Stimulated activated CD4-positive, alpha-beta T cell treated with anti-CD3 and anti-CD28 coated beads, Interleukin-4, amount 100 ng/mL, for 1 hour (primary cell): ENCODE data around the gene CAMK1D.
"Not testable (repeated sequence)": the region's sequence is repeated elsewhere in the genome, so short reads cannot be mapped to it uniquely, and the experiment has no call there.

Source experiments
- DNase-seq: peaks from one replicate; pipeline ENCODE4 v3.0.0-alpha.2; 2020

The CAMK1D gene

GRCh38 chr10:12735843-12736462 is 386.6 kb downstream of the CAMK1D start:
- no peak for DNase-seq

DNA sequence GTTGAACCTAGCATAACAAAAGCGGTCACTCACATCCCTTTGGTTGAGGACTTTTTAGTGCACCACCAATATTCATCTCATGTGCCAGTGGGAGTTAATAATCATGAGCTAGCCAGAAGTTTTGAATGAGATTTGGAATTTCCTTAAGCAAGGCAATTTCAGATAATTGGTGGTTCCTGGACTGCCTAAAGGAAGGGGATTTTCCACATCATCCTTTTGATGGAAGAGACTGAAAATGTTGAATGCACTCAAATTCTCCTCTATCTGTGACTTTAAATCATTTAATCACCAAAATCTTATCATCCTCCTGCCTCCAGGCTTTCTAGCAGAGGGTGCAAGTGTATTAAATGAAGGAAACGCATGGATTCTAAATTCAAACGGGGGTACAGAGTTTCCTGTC is 391.5 kb downstream of the CAMK1D start:
- DNase-seq: no peak

- DNase-seq: no peak
Measured at GRCh38 chr10:12741360-12741804, 392.0 kb downstream of the CAMK1D start.

DNA sequence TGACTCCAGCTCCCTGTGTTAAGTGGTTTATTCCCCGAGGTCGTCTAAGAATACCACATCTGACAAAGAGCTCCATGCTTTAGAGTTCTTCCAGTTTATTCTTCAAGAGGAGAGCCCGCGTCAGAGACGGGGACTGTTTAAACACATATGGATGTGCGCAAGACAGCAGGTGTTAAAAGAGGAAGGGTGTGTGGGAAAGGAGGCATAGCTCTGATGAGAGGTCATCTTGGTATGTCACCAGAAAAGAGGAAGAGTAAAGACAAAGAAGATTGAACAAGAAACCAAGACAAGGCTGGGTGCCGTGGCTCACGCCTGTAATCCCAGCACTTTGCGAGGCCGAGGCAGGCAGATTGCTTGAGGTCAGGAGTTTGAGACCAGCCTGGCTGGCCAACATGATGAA is 393.4 kb downstream of the CAMK1D start:
- DNase-seq: no peak

GRCh38 chr10:12743466-12743865 is 394.1 kb downstream of the CAMK1D start:
- DNase-seq: not testable (repeated sequence)

DNA sequence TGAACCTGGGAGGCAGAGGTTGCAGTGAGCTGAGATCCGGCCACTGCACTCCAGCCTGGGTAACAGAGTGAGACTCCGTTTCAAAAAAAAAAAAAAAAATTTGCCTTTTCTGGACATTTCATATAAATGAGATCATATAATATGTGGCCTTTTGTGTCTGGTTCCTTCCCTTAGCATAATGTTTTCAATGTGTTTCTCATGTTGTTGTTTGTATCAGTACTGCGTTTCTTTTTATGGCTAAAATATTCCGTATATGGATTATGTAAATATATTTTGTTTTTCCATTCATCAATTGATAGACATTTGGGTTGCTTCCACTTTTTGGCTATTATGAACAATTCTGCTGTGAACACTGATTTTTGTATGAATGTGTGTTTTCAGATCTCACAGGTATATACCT is 394.6 kb downstream of the CAMK1D start:
- no peak for DNase-seq

DNA sequence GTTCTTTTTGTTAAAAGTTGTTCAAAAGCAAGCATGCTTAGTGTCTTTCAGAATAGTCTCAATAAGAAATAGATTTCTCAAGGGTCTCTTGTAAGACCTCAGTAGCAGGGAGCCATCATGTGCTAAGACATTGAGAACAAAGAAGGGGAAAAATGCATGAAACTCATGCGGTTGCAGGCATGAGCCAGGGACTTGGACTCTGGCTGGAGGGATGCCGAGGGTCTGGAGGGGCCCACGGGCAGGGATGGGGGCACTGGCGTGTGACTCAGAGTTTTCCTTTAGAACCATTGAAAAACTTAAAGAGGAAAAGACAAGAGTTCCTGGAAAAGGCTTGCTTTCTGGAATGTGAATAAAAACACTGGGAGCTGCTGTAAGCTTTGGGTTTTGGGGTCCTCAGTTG is 398.8 kb downstream of the CAMK1D start:
- DNase-seq: no peak

GRCh38 chr10:12749760-12750478 is 400.6 kb downstream of the CAMK1D start:
- DNase-seq: no peak

DNA sequence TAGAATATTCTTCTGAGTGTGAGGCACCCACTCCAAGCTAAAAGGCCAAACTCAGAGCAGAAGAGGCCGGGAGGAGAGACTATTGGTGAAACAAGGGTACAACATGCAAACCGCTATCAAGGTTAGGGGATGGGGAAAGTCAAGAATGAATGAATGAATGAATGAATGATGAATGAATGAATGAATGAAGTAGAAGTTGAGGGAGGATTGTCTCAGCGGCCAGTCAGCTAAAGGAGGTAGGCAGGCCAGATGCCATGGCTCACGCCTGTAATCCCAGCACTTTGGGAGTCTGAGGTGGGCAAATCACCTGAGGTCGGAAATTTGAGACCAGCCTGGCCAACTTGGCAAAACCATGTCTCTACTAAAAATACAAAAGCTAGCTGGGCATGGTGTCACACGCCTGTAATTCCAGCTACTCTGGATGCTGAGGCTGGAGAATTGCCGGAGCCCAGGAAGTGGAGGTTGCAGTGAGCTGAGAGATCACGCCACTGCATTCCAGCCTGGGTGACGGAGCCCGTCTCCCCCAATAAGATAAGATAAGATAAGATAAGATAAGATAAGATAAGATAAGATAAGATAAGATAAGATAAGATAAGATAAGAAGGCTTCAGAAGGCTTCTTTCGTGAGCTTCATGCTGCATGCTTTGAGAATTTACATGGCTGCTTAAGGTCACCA is 401.3 kb downstream of the CAMK1D start:
- no peak for DNase-seq

GRCh38 chr10:12755075-12755474 is 405.7 kb downstream of the CAMK1D start:
- DNase-seq: no peak

GRCh38 chr10:12757351-12757750 is 408.0 kb downstream of the CAMK1D start:
- no peak for DNase-seq

- no peak for DNase-seq
Measured at GRCh38 chr10:12758271-12758670, 408.9 kb downstream of the CAMK1D start.

DNA sequence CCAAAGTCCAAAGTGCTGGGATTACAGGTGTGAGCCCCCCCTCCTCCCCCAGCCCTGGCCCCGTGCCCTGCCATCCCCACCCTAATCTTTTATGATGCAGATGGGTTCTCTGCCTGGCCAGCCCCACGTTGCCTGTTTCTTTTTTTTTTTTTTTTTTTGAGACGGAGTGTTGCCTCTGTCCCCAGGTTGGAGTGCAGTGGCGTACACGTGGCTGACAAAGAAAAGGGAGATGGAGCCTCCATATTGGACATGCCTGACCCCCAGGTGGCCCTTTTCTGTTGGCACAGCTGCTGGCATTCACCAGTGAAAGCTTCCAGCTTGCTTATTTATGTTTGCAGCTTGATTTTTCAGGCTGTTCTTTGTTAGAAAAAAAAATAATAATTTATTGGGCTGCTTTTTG is 416.9 kb downstream of the CAMK1D start:
- no peak for DNase-seq

DNA sequence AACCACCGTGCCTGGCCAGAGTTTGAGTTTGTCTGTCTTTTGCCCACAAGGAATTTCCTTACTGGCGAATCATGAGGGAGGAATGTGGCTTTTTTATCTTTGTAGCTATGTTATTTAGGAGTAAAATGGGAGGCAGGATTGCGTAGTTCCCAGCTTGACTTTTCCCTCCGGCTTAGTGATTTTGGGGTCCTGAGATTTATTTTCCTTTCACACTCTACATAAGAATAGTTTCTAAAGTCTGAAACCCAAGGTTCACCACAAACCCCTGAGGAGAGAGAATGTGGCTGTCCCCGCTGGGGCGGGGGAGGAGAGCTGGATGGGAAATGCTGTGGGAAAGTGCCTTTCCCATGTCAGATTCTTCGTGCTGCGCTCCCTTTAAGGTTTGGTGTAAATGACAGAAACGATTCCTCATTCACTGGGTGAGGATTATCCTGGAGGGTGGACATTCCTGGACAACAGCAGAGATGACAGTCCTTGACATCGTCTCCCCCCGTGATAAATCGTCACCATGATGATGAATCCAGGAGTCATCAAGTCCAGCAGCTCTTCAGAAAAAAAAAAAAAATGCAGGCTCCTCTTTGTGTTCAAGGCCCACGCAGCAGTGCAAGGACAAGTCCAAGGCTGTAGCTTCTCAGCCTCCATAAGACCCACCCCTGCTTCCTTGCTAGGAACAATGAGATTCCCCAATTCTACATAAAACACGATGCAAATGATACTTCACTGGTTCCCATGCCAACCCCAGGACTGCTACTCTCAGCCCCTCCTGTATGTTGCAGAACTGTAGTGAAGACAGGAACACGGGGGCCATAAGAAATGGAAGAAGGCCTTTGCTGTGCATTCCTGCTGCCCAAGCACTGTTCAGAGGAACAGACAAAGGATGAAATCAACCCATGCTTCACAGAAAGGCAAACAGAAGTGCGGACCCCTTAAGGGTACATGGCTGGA is 419.1 kb downstream of the CAMK1D start:
- no peak for DNase-seq

DNA sequence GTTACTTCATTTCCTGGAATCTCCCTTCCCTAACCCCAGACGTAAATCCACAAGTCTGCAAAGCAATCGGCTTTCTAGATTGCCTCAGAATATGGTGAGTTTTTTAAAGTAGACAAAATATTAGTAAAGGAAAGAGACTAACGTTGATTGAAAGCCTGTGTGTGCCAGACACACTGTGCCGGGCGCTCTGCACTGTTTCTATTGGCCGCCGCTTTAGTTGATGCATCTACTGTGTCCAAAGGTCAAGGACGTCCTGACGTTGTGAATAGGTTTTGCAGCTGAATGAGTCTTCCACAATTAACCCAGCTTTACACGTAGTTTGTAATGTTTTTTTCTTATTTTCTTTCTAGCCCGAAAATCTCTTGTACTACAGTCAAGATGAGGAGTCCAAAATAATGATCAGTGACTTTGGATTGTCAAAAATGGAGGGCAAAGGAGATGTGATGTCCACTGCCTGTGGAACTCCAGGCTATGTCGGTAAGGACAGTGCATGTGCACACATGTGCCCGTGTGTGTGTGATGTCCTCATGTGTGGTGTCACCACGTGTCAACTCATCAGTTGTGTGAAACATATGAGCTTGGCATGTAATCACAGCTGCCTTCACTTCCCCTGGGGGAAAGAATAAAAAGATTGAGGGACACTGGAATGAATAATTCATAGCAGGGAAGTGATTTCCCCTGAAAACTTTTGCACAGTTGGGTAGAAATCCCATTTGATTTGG is 420.1 kb downstream of the CAMK1D start:
- no peak for DNase-seq

- DNase-seq: no peak
Measured at GRCh38 chr10:12771981-12772760, 422.8 kb downstream of the CAMK1D start.

GRCh38 chr10:12772797-12773587 is 423.6 kb downstream of the CAMK1D start:
- DNase-seq: no peak

DNA sequence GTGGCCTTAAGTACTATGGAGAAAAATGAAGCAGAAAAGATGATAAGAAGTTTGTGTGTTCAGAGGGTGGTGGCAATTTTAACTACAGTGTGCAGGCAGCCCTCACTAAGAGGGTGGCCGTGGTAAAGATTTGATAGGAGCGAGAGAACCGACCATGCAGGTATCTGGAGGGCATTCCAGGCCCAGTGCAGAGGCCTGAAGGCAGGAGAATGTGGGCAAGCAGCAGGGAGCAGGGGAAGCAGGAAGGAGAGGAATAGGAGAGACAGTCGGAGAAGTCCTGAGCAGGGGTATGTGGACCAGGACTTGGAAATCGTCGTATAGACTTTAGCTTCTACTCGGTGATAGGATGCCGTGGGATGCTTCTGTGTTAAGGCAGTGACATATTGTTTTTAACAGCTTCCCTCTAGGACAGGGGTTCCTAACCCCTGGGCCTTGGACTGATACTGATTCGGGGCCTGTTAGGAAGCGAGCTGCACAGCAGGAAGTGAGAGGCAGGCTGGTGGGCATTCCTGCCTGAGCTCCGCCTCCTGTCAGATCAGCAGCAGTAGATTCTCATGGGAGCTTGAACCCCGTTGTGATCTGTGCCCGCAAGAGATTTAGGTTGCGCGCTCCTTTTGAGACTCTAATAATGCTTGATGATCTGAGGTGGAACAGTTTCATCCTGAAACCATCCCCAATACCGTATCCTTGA is 425.0 kb downstream of the CAMK1D start:
- DNase-seq: no peak

DNA sequence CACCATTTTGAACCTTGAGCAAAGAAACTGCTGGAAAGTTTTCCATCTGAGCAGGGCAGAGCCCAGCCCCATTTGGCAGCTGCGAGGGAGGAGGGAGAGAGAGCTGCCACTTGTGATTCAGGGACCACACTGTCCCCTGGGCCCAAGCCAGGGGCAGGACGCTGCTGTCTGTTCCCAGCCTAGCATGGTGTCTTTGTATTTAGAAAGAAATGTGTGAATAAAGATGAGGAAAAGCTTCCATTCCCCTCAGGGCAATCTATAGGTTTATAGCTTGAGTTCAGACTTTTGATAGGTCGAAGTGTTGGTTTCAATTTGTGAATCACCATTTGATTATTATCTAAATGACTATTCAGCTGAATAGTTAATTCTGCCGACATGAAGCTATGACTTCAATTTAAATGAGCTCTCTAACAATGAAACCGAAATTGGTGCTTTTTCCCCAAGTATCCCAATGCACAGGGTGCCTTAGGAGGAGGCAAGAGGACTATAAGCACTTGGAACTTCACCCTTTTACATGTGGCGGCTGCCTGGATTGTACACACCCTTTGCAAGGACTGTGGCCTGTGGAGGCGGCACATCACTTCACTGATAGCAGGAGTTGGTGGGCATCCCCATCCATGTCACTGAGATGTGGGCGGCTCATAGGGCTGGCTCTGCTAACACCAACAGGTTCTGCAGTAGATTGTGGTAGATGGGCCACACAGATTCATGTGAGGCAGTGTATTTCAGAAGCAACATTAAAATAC is 428.7 kb downstream of the CAMK1D start:
- DNase-seq: no peak
